HepG2 (cell line): ENCODE measurements around the gene SYCE1L. TPM values are rescaled to one million over a fixed set of nuclear protein-coding genes. Genes with fewer than 3 reads are reported as not detected.

Source experiments
- GZF1 ChIP-seq: sonication (generic); formaldehyde crosslinking; IDR thresholded peaks from 2 replicates; pipeline ENCODE4 v1.5.1; 2020; ENCODE audit warnings: mild to moderate bottlenecking, missing genetic modification reagents
- HOXA5 ChIP-seq: sonication (generic); formaldehyde crosslinking; IDR thresholded peaks from 2 replicates; pipeline ENCODE4 v1.4.0; 2020; ENCODE audit warnings: missing genetic modification reagents
- MZF1 ChIP-seq: sonication (generic); formaldehyde crosslinking; IDR thresholded peaks from 2 replicates; pipeline ENCODE4 v1.8.1; 2023; ENCODE audit warnings: mild to moderate bottlenecking, missing genetic modification reagents, borderline replicate concordance
- SOX6 ChIP-seq, 2 experiments: fragments of 450-650 bp in 1 of 2; sonication (generic) in 1 of 2; formaldehyde crosslinking in 1 of 2; IDR thresholded peaks; 2 replicates each; pipeline versions ENCODE4 v1.4.0 to v1.6.1; 2017 to 2020; ENCODE audit warnings: antibody characterized with exemption in 1 of 2, mild to moderate bottlenecking in 1 of 2, missing genetic modification reagents in 1 of 2
- TEAD3 ChIP-seq: optimal IDR thresholded peaks from 2 replicates; pipeline ENCODE3; 2016; ENCODE audit warnings: borderline replicate concordance
- ZNF567 ChIP-seq: sonication (generic); formaldehyde crosslinking; IDR thresholded peaks from 2 replicates; pipeline ENCODE4 v1.8.1; 2023; ENCODE audit warnings: mild to moderate bottlenecking, missing genetic modification reagents, borderline replicate concordance
- ZNF816 ChIP-seq: sonication (generic); formaldehyde crosslinking; IDR thresholded peaks from 2 replicates; pipeline ENCODE4 v1.8.0; 2022; ENCODE audit warnings: missing genetic modification reagents, mild to moderate bottlenecking, borderline replicate concordance
- ZSCAN12 ChIP-seq: sonication (generic); formaldehyde crosslinking; IDR thresholded peaks from 2 replicates; pipeline ENCODE4 v1.9.0; 2021; ENCODE audit warnings: mild to moderate bottlenecking, missing genetic modification reagents
- ZSCAN31 ChIP-seq: sonication (generic); formaldehyde crosslinking; IDR thresholded peaks from 2 replicates; pipeline ENCODE4 v1.5.0; 2020; ENCODE audit warnings: low read depth, mild to moderate bottlenecking, missing genetic modification reagents
- polyA plus RNA-seq, 8 experiments: library from polyadenylated mRNA; depleted of rRNA in 3 of 8; stranded (reverse) in 7 of 8; unstranded in 1 of 8; fragments of >200 nt; fragmentation: Illumina TruSeq in 4 of 8; extraction: Trizol in 4 of 8; gene quantifications; 2 replicates each; pipeline versions ENCODE4 v1.2.1 to v1.2.3, GENCODE V29; 2011 to 2016; ENCODE audit warnings: low read depth in 4 of 8, missing spikeins in 1 of 8, mixed read lengths in 1 of 8; ENCODE audit not compliant: insufficient read depth in 1 of 8
- total RNA-seq, 5 experiments: library from RNA; depleted of rRNA; stranded (reverse); fragments of >200 nt; fragmentation: Illumina TruSeq; extraction: Trizol; gene quantifications; 2 replicates each; pipeline ENCODE4 v1.2.3, GENCODE V29; 2016; ENCODE audit warnings: low read depth in 1 of 5
- TF ChIP-seq, protein P1 (sequence below): sonication (generic); formaldehyde crosslinking; IDR thresholded peaks from 2 replicates; pipeline ENCODE4 v1.5.0; 2020; ENCODE audit warnings: mild to moderate bottlenecking, missing genetic modification reagents, borderline replicate concordance
- TF ChIP-seq, protein P2 (sequence below): IDR thresholded peaks from 2 replicates; pipeline ENCODE4 v1.6.1; 2016; ENCODE audit warnings: low read depth, borderline replicate concordance
- TF ChIP-seq, protein P3 (sequence below): sonication (generic); formaldehyde crosslinking; IDR thresholded peaks from 2 replicates; pipeline ENCODE4 v1.4.0; 2020; ENCODE audit warnings: missing genetic modification reagents
- TF ChIP-seq, protein P4 (sequence below): sonication (generic); formaldehyde crosslinking; IDR thresholded peaks from 2 replicates; pipeline ENCODE4 v1.5.1; 2020; ENCODE audit warnings: mild to moderate bottlenecking, missing genetic modification reagents, moderate library complexity

The SYCE1L gene
- total and polyA plus RNA-seq, 2 of the 13 experiments (the other 11 are each of a cell fraction or from before 2014, with no cell fraction given), result 0.22 TPM; not detected in 1

DNA sequence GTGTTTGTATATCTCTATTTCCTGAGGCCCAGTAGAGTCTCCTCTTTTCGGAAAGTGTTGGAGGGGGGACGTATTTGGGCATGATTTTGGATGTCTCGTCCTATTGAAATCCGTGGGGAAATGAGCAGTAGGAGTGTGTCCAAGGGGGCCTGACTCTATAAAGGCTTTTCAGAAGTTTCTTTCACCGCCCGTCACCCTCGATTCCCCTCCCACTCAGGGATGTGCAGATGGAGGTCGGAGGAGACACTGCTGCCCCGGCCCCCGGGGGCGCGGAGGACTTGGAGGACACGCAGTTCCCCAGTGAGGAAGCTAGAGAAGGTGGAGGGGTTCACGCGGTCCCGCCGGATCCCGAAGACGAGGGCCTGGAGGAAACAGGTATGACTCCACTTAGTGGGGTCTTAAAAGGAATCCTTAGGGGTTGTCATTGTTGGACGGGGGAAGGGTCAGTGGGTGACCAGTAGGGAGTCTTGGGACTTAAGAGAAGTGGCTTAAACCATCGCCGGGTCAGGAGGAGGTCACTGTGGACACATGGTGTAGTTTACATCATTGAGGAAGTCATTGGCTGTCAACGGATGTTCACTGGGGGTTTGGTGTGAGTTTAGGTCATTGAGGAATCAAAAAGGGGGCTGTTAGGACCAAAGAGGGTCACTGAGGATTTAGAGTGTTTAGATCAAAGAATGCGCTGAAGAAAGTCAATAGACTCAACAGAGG, 7.8 kb upstream of the SYCE1L start (continued):
- TF ChIP-seq, protein P1, sequence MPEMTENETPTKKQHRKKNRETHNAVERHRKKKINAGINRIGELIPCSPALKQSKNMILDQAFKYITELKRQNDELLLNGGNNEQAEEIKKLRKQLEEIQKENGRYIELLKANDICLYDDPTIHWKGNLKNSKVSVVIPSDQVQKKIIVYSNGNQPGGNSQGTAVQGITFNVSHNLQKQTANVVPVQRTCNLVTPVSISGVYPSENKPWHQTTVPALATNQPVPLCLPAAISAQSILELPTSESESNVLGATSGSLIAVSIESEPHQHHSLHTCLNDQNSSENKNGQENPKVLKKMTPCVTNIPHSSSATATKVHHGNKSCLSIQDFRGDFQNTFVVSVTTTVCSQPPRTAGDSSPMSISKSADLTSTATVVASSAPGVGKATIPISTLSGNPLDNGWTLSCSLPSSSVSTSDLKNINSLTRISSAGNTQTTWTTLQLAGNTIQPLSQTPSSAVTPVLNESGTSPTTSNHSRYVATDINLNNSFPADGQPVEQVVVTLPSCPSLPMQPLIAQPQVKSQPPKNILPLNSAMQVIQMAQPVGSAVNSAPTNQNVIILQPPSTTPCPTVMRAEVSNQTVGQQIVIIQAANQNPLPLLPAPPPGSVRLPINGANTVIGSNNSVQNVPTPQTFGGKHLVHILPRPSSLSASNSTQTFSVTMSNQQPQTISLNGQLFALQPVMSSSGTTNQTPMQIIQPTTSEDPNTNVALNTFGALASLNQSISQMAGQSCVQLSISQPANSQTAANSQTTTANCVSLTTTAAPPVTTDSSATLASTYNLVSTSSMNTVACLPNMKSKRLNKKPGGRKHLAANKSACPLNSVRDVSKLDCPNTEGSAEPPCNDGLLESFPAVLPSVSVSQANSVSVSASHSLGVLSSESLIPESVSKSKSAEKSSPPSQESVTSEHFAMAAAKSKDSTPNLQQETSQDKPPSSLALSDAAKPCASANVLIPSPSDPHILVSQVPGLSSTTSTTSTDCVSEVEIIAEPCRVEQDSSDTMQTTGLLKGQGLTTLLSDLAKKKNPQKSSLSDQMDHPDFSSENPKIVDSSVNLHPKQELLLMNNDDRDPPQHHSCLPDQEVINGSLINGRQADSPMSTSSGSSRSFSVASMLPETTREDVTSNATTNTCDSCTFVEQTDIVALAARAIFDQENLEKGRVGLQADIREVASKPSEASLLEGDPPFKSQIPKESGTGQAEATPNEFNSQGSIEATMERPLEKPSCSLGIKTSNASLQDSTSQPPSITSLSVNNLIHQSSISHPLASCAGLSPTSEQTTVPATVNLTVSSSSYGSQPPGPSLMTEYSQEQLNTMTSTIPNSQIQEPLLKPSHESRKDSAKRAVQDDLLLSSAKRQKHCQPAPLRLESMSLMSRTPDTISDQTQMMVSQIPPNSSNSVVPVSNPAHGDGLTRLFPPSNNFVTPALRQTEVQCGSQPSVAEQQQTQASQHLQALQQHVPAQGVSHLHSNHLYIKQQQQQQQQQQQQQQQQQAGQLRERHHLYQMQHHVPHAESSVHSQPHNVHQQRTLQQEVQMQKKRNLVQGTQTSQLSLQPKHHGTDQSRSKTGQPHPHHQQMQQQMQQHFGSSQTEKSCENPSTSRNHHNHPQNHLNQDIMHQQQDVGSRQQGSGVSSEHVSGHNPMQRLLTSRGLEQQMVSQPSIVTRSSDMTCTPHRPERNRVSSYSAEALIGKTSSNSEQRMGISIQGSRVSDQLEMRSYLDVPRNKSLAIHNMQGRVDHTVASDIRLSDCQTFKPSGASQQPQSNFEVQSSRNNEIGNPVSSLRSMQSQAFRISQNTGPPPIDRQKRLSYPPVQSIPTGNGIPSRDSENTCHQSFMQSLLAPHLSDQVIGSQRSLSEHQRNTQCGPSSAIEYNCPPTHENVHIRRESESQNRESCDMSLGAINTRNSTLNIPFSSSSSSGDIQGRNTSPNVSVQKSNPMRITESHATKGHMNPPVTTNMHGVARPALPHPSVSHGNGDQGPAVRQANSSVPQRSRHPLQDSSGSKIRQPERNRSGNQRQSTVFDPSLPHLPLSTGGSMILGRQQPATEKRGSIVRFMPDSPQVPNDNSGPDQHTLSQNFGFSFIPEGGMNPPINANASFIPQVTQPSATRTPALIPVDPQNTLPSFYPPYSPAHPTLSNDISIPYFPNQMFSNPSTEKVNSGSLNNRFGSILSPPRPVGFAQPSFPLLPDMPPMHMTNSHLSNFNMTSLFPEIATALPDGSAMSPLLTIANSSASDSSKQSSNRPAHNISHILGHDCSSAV (CRISPR knock-in tag), result no peak
- no peak for TF ChIP-seq MZF1 (CRISPR knock-in tag)
- no peak for TF ChIP-seq GZF1
- TF ChIP-seq TEAD3, result no peak
- TF ChIP-seq, protein P2, sequence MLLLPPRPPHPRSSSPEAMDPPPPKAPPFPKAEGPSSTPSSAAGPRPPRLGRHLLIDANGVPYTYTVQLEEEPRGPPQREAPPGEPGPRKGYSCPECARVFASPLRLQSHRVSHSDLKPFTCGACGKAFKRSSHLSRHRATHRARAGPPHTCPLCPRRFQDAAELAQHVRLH (CRISPR knock-in tag), result no peak; the same call in 1 of the 2 replicates
- TF ChIP-seq ZSCAN31 (CRISPR knock-in tag), result peak; percentile 29; the same call in 1 of the 2 replicates
- TF ChIP-seq, protein P3, sequence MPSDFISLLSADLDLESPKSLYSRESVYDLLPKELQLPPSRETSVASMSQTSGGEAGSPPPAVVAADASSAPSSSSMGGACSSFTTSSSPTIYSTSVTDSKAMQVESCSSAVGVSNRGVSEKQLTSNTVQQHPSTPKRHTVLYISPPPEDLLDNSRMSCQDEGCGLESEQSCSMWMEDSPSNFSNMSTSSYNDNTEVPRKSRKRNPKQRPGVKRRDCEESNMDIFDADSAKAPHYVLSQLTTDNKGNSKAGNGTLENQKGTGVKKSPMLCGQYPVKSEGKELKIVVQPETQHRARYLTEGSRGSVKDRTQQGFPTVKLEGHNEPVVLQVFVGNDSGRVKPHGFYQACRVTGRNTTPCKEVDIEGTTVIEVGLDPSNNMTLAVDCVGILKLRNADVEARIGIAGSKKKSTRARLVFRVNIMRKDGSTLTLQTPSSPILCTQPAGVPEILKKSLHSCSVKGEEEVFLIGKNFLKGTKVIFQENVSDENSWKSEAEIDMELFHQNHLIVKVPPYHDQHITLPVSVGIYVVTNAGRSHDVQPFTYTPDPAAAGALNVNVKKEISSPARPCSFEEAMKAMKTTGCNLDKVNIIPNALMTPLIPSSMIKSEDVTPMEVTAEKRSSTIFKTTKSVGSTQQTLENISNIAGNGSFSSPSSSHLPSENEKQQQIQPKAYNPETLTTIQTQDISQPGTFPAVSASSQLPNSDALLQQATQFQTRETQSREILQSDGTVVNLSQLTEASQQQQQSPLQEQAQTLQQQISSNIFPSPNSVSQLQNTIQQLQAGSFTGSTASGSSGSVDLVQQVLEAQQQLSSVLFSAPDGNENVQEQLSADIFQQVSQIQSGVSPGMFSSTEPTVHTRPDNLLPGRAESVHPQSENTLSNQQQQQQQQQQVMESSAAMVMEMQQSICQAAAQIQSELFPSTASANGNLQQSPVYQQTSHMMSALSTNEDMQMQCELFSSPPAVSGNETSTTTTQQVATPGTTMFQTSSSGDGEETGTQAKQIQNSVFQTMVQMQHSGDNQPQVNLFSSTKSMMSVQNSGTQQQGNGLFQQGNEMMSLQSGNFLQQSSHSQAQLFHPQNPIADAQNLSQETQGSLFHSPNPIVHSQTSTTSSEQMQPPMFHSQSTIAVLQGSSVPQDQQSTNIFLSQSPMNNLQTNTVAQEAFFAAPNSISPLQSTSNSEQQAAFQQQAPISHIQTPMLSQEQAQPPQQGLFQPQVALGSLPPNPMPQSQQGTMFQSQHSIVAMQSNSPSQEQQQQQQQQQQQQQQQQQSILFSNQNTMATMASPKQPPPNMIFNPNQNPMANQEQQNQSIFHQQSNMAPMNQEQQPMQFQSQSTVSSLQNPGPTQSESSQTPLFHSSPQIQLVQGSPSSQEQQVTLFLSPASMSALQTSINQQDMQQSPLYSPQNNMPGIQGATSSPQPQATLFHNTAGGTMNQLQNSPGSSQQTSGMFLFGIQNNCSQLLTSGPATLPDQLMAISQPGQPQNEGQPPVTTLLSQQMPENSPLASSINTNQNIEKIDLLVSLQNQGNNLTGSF (CRISPR knock-in tag), result no peak
- no peak for TF ChIP-seq HOXA5 (CRISPR knock-in tag)
- no peak for TF ChIP-seq ZSCAN12 (CRISPR knock-in tag)
- TF ChIP-seq, protein P4, sequence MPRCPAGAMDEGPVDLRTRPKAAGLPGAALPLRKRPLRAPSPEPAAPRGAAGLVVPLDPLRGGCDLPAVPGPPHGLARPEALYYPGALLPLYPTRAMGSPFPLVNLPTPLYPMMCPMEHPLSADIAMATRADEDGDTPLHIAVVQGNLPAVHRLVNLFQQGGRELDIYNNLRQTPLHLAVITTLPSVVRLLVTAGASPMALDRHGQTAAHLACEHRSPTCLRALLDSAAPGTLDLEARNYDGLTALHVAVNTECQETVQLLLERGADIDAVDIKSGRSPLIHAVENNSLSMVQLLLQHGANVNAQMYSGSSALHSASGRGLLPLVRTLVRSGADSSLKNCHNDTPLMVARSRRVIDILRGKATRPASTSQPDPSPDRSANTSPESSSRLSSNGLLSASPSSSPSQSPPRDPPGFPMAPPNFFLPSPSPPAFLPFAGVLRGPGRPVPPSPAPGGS (CRISPR knock-in tag), result no peak
- TF ChIP-seq ZNF816 (CRISPR knock-in tag), result 0 out of 2 replicates have a peak, but pooled peaks have one; percentile 59
- no peak for TF ChIP-seq SOX6 (IDR thresholded peaks at IDR 0.05)
- TF ChIP-seq SOX6 (CRISPR knock-in tag; IDR thresholded peaks at IDR 0.05), result no peak; the same call in 1 of the 2 replicates
- 0 out of 2 replicates have a peak, but pooled peaks have one; percentile 6 for TF ChIP-seq ZNF567 (CRISPR knock-in tag)
